Activated CD4-positive, alpha-beta memory T cell treated with anti-CD3 and anti-CD28 coated beads for 36 hours (primary cell): ENCODE data around the gene GMEB2. TPM values are rescaled to one million over a fixed set of nuclear protein-coding genes. Genes with fewer than 3 reads are reported as not detected.
"Not testable (repeated sequence)": the region's sequence is repeated elsewhere in the genome, so short reads cannot be mapped to it uniquely, and the experiment has no call there.

Experiments used
- CTCF ChIA-PET: fragments of 350-600 bp; sonication (Branson Sonifier 250); formaldehyde crosslinking; loops from one replicate; lab custom pipeline; 2021; ENCODE audit warnings: antibody characterized with exemption, inconsistent platforms; lab: Charles Lee
- POLR2A ChIA-PET: fragments of 350-600 bp; sonication (Branson Sonifier 250); formaldehyde crosslinking; loops from one replicate; lab custom pipeline; 2021; ENCODE audit warnings: antibody characterized with exemption; lab: Charles Lee
- DNase-seq: peaks from one replicate; pipeline ENCODE4 v3.0.0-alpha.2; 2020
- H3K27ac Mint-ChIP-seq: one replicate; pipeline ENCODE4 v1.8.0; 2021; ENCODE audit warnings: mixed read lengths
- H3K27me3 Mint-ChIP-seq: one replicate; pipeline ENCODE4 v1.8.0; 2021; ENCODE audit warnings: mixed read lengths
- H3K36me3 Mint-ChIP-seq: one replicate; pipeline ENCODE4 v1.8.0; 2021; ENCODE audit warnings: mixed read lengths
- H3K4me1 Mint-ChIP-seq: one replicate; pipeline ENCODE4 v1.8.0; 2021; ENCODE audit warnings: low read depth, mixed read lengths
- H3K4me3 Mint-ChIP-seq: one replicate; pipeline ENCODE4 v1.8.0; 2021; ENCODE audit warnings: mild to moderate bottlenecking, mixed read lengths
- H3K9me3 Mint-ChIP-seq: one replicate; pipeline ENCODE4 v1.8.0; 2021; ENCODE audit warnings: mixed read lengths
- intact Hi-C: fragments of 100-400 bp; cut with micrococcal nuclease; formaldehyde crosslinking; loops from one replicate; pipeline ENCODE4 v1.15.1; 2023
- total RNA-seq, 2 experiments: library from RNA; stranded (reverse); gene quantifications; one replicate each; pipeline ENCODE4 v1.2.3, GENCODE V29; 2021

Gene GMEB2
- total RNA-seq, 2 experiments from 2014 or later = 13.6 to 14.0 TPM

GRCh38 chr20:63655249-63655648, 28.3 kb upstream of the GMEB2 start:
- intact Hi-C loops = loop anchor here (5.0 kb wide), 1 partner anchor 82 kb away; the partner anchor contains the start of genes LIME1 and SLC2A4RG
- peaks cover 4% of the 10 kb centered on the region for H3K36me3 Mint-ChIP-seq
- CTCF ChIA-PET = interaction anchor here (1.2 kb wide), 1 partner anchor 13 kb away, joined by 3 read pairs; no protein-coding TSS in a partner anchor
- H3K9me3 Mint-ChIP-seq = no peaks in the 10 kb centered on the region
- DNase-seq = no peak
- POLR2A ChIA-PET = no interaction called here
- no peaks in the 10 kb centered on the region for H3K27me3 Mint-ChIP-seq
- H3K4me1 Mint-ChIP-seq = peaks cover 35% of the 10 kb centered on the region
- H3K4me3 Mint-ChIP-seq = no peak overlapping the region
- no peak overlapping the region for H3K27ac Mint-ChIP-seq

- no peaks in the 10 kb centered on the region for H3K9me3 Mint-ChIP-seq
- H3K4me1 Mint-ChIP-seq = peaks cover 25% of the 10 kb centered on the region
- POLR2A ChIA-PET = interaction anchor here (1.0 kb wide), 1 partner anchor 8 kb away, joined by 3 read pairs; no protein-coding TSS in a partner anchor
- no peak for DNase-seq
- H3K27me3 Mint-ChIP-seq = no peaks in the 10 kb centered on the region
- CTCF ChIA-PET = interaction anchor here (1.1 to 2.0 kb wide), 2 partner anchors 12 to 116 kb away, joined by 3 to 8 read pairs; no protein-coding TSS in a partner anchor
- H3K27ac Mint-ChIP-seq = peak overlapping the region; percentile 79
- H3K4me3 Mint-ChIP-seq = peak overlapping the region; percentile 74
- intact Hi-C loops = no loop called here
- H3K36me3 Mint-ChIP-seq = no peaks in the 10 kb centered on the region
Observed at GRCh38 chr20:63653974-63654668, 27.2 kb upstream of the GMEB2 start.

- peaks cover 18% of the 10 kb centered on the region for H3K4me1 Mint-ChIP-seq
- no peaks in the 10 kb centered on the region for H3K9me3 Mint-ChIP-seq
- peak; percentile 87 for DNase-seq
- POLR2A ChIA-PET = interaction anchor here (1.0 kb wide), 2 partner anchors 9 to 12 kb away, joined by 3 read pairs; no protein-coding TSS in a partner anchor
- peak within 1 kb of the TSS; percentile 79 for H3K27ac Mint-ChIP-seq
- intact Hi-C loops = no loop called here
- CTCF ChIA-PET = interaction anchor here (1.1 to 2.0 kb wide), 2 partner anchors 11 to 115 kb away, joined by 3 to 8 read pairs; no protein-coding TSS in a partner anchor
- H3K36me3 Mint-ChIP-seq = no peaks in the 10 kb centered on the region
- H3K4me3 Mint-ChIP-seq = peak within 1 kb of the TSS; percentile 74
- H3K27me3 Mint-ChIP-seq = no peaks in the 10 kb centered on the region
Observed at GRCh38 chr20:63653041-63653973, 26.4 kb upstream of the GMEB2 start, which contains the start of gene STMN3. STMN3 (minus strand) TSS chr20:63653424; CDS start chr20:63653345, 79 bp downstream.

- H3K4me1 Mint-ChIP-seq = peaks cover 18% of the 10 kb centered on the region
- H3K9me3 Mint-ChIP-seq = no peaks in the 10 kb centered on the region
- no peaks in the 10 kb centered on the region for H3K36me3 Mint-ChIP-seq
- no peaks in the 10 kb centered on the region for H3K27me3 Mint-ChIP-seq
- H3K27ac Mint-ChIP-seq = no peak overlapping the region
- POLR2A ChIA-PET = interaction anchor here (1.0 to 1.4 kb wide), 2 partner anchors 10 to 11 kb away, joined by 3 to 5 read pairs; no protein-coding TSS in a partner anchor
- intact Hi-C loops = no loop called here
- CTCF ChIA-PET = interaction anchor here (0.6 to 2.0 kb wide), 4 partner anchors 10 to 387 kb away, joined by 3 to 8 read pairs (median 6); no protein-coding TSS in a partner anchor
- peak overlapping the region; percentile 58 for H3K4me3 Mint-ChIP-seq
- DNase-seq = peak; percentile 43
Observed at GRCh38 chr20:63652192-63652980, 25.5 kb upstream of the GMEB2 start.

GRCh38 chr20:63651942-63652191, 25.0 kb upstream of the GMEB2 start:
- ChIA-PET POLR2A (interaction anchor here (1.4 kb wide), 1 partner anchor 10 kb away, joined by 5 read pairs; no protein-coding TSS in a partner anchor), CTCF (interaction anchor here (0.6 to 1.0 kb wide), 2 partner anchors 10 to 387 kb away, joined by 3 to 8 read pairs; no protein-coding TSS in a partner anchor)
- H3K9me3 Mint-ChIP-seq = no peaks in the 10 kb centered on the region
- DNase-seq = no peak
- H3K4me1 Mint-ChIP-seq = peaks cover 18% of the 10 kb centered on the region
- no peak overlapping the region for H3K27ac Mint-ChIP-seq
- no peaks in the 10 kb centered on the region for H3K36me3 Mint-ChIP-seq
- intact Hi-C loops = no loop called here
- H3K4me3 Mint-ChIP-seq = peak overlapping the region; percentile 58
- H3K27me3 Mint-ChIP-seq = no peaks in the 10 kb centered on the region

- H3K4me1 Mint-ChIP-seq = peaks cover 18% of the 10 kb centered on the region
- POLR2A ChIA-PET = interaction anchor here (1.4 kb wide), 1 partner anchor 8 kb away, joined by 5 read pairs; no protein-coding TSS in a partner anchor
- H3K9me3 Mint-ChIP-seq, DNase-seq, H3K36me3 Mint-ChIP-seq, H3K4me3 Mint-ChIP-seq, intact Hi-C loops, H3K27ac Mint-ChIP-seq, CTCF ChIA-PET, H3K27me3 Mint-ChIP-seq: not testable (repeated sequence)
Observed at GRCh38 chr20:63650486-63650885, 23.6 kb upstream of the GMEB2 start.

- Mint-ChIP-seq H3K27me3 (no peaks in the 10 kb centered on the region), H3K36me3 (no peaks in the 10 kb centered on the region), H3K27ac (no peak overlapping the region), H3K9me3 (no peaks in the 10 kb centered on the region), H3K4me3 (no peak overlapping the region), H3K4me1 (peaks cover 9% of the 10 kb centered on the region)
- no peak for DNase-seq
- intact Hi-C loops = no loop called here
- ChIA-PET POLR2A (no interaction called here), CTCF (no interaction called here)
Observed at GRCh38 chr20:63648895-63649589, 22.1 kb upstream of the GMEB2 start.

GRCh38 chr20:63648190-63648589, 21.3 kb upstream of the GMEB2 start:
- Mint-ChIP-seq H3K27me3 (no peaks in the 10 kb centered on the region), H3K4me1 (peaks cover 6% of the 10 kb centered on the region), H3K36me3 (no peaks in the 10 kb centered on the region), H3K4me3 (no peak overlapping the region), H3K9me3 (no peaks in the 10 kb centered on the region), H3K27ac (no peak overlapping the region)
- ChIA-PET CTCF (no interaction called here), POLR2A (no interaction called here)
- intact Hi-C loops = no loop called here
- DNase-seq = no peak

GRCh38 chr20:63645218-63645617, 18.3 kb upstream of the GMEB2 start:
- H3K4me1 Mint-ChIP-seq = peaks cover 2% of the 10 kb centered on the region
- POLR2A ChIA-PET = interaction anchor here (0.7 kb wide), 1 partner anchor 13 kb away, joined by 3 read pairs; the partner anchor contains the start of gene RTEL1
- no peak overlapping the region for H3K27ac Mint-ChIP-seq
- no peak for DNase-seq
- H3K27me3 Mint-ChIP-seq = no peaks in the 10 kb centered on the region
- H3K36me3 Mint-ChIP-seq = no peaks in the 10 kb centered on the region
- intact Hi-C loops = no loop called here
- H3K4me3 Mint-ChIP-seq = no peak overlapping the region
- CTCF ChIA-PET = no interaction called here
- no peaks in the 10 kb centered on the region for H3K9me3 Mint-ChIP-seq

GRCh38 chr20:63643946-63644345, 17.0 kb upstream of the GMEB2 start:
- H3K27me3 Mint-ChIP-seq = no peaks in the 10 kb centered on the region
- ChIA-PET POLR2A (interaction anchor here (1.2 kb wide), 1 partner anchor 17 kb away, joined by 3 read pairs; the partner anchor contains the start of gene GMEB2), CTCF (interaction anchor here (1.0 kb wide), 1 partner anchor 220 kb away, joined by 5 read pairs; no protein-coding TSS in a partner anchor)
- DNase-seq = no peak
- no peaks in the 10 kb centered on the region for H3K36me3 Mint-ChIP-seq
- no peak overlapping the region for H3K27ac Mint-ChIP-seq
- H3K4me1 Mint-ChIP-seq = peaks cover 12% of the 10 kb centered on the region
- H3K4me3 Mint-ChIP-seq = no peak overlapping the region
- no peaks in the 10 kb centered on the region for H3K9me3 Mint-ChIP-seq
- intact Hi-C loops = no loop called here
